C4-2B (cell line): ENCODE data around the gene TRPM5.

Experiments used
- H3K27ac ChIP-seq: fragments of 450-650 bp; 2 replicates; pipeline ENCODE4 v1.5.1; 2017
- CTCF ChIP-seq: fragments of 450-650 bp; conservative IDR thresholded peaks from 2 replicates; pipeline ENCODE4 v1.5.1; 2017; ENCODE audit warnings: mild to moderate bottlenecking
- ZFX ChIP-seq: fragments of 450-650 bp; IDR thresholded peaks from 2 replicates; pipeline ENCODE4 v1.6.1; 2017

The TRPM5 gene

GRCh38 chr11:2424811-2425495, 19.4 kb downstream of the TRPM5 start:
- no peak for TF ChIP-seq ZFX
- no peak for TF ChIP-seq CTCF
- no peak overlapping the region for H3K27ac ChIP-seq

- TF ChIP-seq CTCF (no peak), ZFX (no peak)
- H3K27ac ChIP-seq = no peak overlapping the region
Observed at GRCh38 chr11:2423157-2424025, 20.9 kb downstream of the TRPM5 start.

- no peak overlapping the region for H3K27ac ChIP-seq
- TF ChIP-seq ZFX (no peak), CTCF (no peak)
Observed at GRCh38 chr11:2422461-2423156, 21.7 kb downstream of the TRPM5 start.

- TF ChIP-seq ZFX (no peak), CTCF (no peak)
- no peak overlapping the region for H3K27ac ChIP-seq
Observed at GRCh38 chr11:2421996-2422395, 22.3 kb downstream of the TRPM5 start.

- TF ChIP-seq CTCF (no peak), ZFX (no peak)
- H3K27ac ChIP-seq = no peak overlapping the region
Observed at GRCh38 chr11:2421226-2421994, 22.9 kb downstream of the TRPM5 start.

GRCh38 chr11:2420502-2421225, 23.6 kb downstream of the TRPM5 start:
- no peak overlapping the region for H3K27ac ChIP-seq
- peak; percentile 93 for TF ChIP-seq CTCF
- no peak for TF ChIP-seq ZFX
